CMK (cell line): ENCODE results near the gene NAIF1.

Experiments
- DNase-seq: peaks from one replicate; pipeline ENCODE4 v3.0.0-alpha.2; 2010; ENCODE audit warnings: low read depth

The NAIF1 gene

GRCh38 chr9:128102196-128102595, 35.1 kb upstream of the NAIF1 start:
- DNase-seq, result no peak

GRCh38 chr9:128101690-128102089, 34.6 kb upstream of the NAIF1 start:
- no peak for DNase-seq

GRCh38 chr9:128101231-128101661, 34.1 kb upstream of the NAIF1 start:
- DNase-seq, result no peak

- DNase-seq, result no peak
Observed at GRCh38 chr9:128100581-128100980, 33.5 kb upstream of the NAIF1 start.

- DNase-seq, result no peak
Observed at GRCh38 chr9:128099932-128100491, 32.9 kb upstream of the NAIF1 start.

- no peak for DNase-seq
Observed at GRCh38 chr9:128099231-128099931, 32.3 kb upstream of the NAIF1 start.

GRCh38 chr9:128098297-128099230, 31.4 kb upstream of the NAIF1 start:
- DNase-seq, result no peak

- DNase-seq, result no peak
Observed at GRCh38 chr9:128097543-128098296, 30.6 kb upstream of the NAIF1 start.

- no peak for DNase-seq
Observed at GRCh38 chr9:128096616-128097536, 29.8 kb upstream of the NAIF1 start.

- no peak for DNase-seq
Observed at GRCh38 chr9:128094950-128095544, 27.9 kb upstream of the NAIF1 start.

GRCh38 chr9:128094166-128094949, 27.2 kb upstream of the NAIF1 start:
- DNase-seq, result no peak

- DNase-seq, result no peak
Observed at GRCh38 chr9:128093011-128093410, 25.9 kb upstream of the NAIF1 start.

- no peak for DNase-seq
Observed at GRCh38 chr9:128092199-128092977, 25.3 kb upstream of the NAIF1 start.

- DNase-seq, result no peak
Observed at GRCh38 chr9:128091571-128091970, 24.5 kb upstream of the NAIF1 start.

GRCh38 chr9:128091144-128091543, 24.0 kb upstream of the NAIF1 start:
- DNase-seq, result no peak

- DNase-seq, result no peak
Observed at GRCh38 chr9:128089299-128089698, 22.2 kb upstream of the NAIF1 start.

- no peak for DNase-seq
Observed at GRCh38 chr9:128088253-128088945, 21.3 kb upstream of the NAIF1 start.

GRCh38 chr9:128087262-128087661, 20.1 kb upstream of the NAIF1 start:
- no peak for DNase-seq
